ENCODE measurements around the gene OVOL2. TPM values are rescaled to one million over a fixed set of nuclear protein-coding genes. Genes with fewer than 3 reads are reported as not detected.
"Not testable (repeated sequence)": the region's sequence is repeated elsewhere in the genome, so short reads cannot be mapped to it uniquely, and the experiment has no call there.

The OVOL2 gene
- total RNA-seq, 4 donors from 2014 or later: 0.30 to 2.4 TPM; not detected in 2

- DNase-seq: no peak
- intact Hi-C loops (cut with DNase I; ENCODE audit: low total_unique reads): no loop called here
- Histone ChIP-seq H3K27me3 (no peaks in the 10 kb centered on the region), H3K9me3 (no peaks in the 10 kb centered on the region), H3K4me1 (no peaks in the 10 kb centered on the region), H3K36me3 (no peaks in the 10 kb centered on the region), H3K27ac (no peak overlapping the region), H3K4me3 (no peak overlapping the region)
- TF ChIP-seq, protein P1, sequence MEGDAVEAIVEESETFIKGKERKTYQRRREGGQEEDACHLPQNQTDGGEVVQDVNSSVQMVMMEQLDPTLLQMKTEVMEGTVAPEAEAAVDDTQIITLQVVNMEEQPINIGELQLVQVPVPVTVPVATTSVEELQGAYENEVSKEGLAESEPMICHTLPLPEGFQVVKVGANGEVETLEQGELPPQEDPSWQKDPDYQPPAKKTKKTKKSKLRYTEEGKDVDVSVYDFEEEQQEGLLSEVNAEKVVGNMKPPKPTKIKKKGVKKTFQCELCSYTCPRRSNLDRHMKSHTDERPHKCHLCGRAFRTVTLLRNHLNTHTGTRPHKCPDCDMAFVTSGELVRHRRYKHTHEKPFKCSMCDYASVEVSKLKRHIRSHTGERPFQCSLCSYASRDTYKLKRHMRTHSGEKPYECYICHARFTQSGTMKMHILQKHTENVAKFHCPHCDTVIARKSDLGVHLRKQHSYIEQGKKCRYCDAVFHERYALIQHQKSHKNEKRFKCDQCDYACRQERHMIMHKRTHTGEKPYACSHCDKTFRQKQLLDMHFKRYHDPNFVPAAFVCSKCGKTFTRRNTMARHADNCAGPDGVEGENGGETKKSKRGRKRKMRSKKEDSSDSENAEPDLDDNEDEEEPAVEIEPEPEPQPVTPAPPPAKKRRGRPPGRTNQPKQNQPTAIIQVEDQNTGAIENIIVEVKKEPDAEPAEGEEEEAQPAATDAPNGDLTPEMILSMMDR (IDR thresholded peaks at IDR 0.05): no peak
- TF ChIP-seq POLR2A (IDR thresholded peaks at IDR 0.05): no peak
Measured at GRCh38 chr20:18087054-18087453, 29.3 kb upstream of the OVOL2 start.

DNA sequence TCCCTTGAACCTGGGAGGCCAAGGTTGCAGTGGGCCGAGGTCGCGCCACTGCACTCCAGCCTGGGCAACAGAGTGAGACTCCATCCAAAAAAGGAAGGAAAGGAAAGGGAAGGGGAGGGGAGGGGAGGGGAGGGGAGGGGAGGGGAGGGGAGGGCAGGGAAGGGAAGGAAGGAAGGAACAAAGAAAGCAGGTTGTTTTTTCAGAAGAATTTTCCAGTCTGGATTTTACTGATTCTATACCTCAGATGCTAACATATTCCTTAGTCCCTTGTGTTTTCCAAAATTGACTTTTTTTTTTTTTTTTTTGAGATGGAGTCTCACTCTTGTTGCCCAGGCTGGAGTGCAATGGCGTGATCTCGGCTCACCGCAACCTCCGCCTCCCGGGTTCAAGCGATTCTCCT, 23.1 kb upstream of the OVOL2 start:
- H3K9me3 ChIP-seq; H3K27me3 ChIP-seq; H3K27ac ChIP-seq; H3K4me3 ChIP-seq; intact Hi-C loops (cut with DNase I; ENCODE audit: low total_unique reads); H3K4me1 ChIP-seq; H3K36me3 ChIP-seq; DNase-seq: not testable (repeated sequence)

- TF ChIP-seq POLR2A (IDR thresholded peaks at IDR 0.05): no peak
- TF ChIP-seq, protein P1 (IDR thresholded peaks at IDR 0.05): no peak
Measured at GRCh38 chr20:18079756-18080353, 22.1 kb upstream of the OVOL2 start.

GRCh38 chr20:18077157-18077556, 19.4 kb upstream of the OVOL2 start:
- DNase-seq: no peak
- no peaks in the 10 kb centered on the region for H3K4me1 ChIP-seq
- intact Hi-C loops (cut with DNase I; ENCODE audit: low total_unique reads): no loop called here
- H3K27ac ChIP-seq: no peak overlapping the region
- H3K36me3 ChIP-seq: no peaks in the 10 kb centered on the region
- H3K9me3 ChIP-seq: no peaks in the 10 kb centered on the region
- no peak overlapping the region for H3K4me3 ChIP-seq
- TF ChIP-seq POLR2A (IDR thresholded peaks at IDR 0.05): no peak
- TF ChIP-seq, protein P1 (IDR thresholded peaks at IDR 0.05): no peak
- no peaks in the 10 kb centered on the region for H3K27me3 ChIP-seq

More at GRCh38 chr20:18079756-18080353, 22.1 kb upstream of the OVOL2 start:
- Histone ChIP-seq H3K27ac (no peak overlapping the region), H3K27me3 (no peaks in the 10 kb centered on the region), H3K36me3 (no peaks in the 10 kb centered on the region), H3K4me1 (no peaks in the 10 kb centered on the region), H3K9me3 (no peaks in the 10 kb centered on the region), H3K4me3 (no peak overlapping the region)
- no peak for DNase-seq
- intact Hi-C loops (cut with DNase I; ENCODE audit: low total_unique reads): no loop called here

DNA sequence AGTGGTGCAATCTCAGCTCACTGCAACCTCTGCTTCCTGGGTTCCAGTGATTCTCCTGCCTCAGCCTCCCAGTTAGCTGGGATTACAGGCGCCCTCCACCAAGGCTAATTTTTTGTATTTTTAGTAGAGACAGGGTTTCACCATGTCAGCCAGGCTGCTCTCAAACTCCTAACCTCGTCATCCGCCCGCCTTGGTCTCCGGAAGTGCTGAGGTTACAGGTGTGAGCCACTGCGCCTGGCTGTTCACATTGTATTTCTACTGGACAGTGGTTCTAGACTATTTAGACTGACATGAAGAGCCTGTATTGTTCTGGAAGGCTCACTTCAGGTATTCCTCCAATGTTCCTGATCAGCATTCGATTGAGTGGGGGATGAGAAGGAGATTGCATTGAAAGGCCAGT, 14.8 kb upstream of the OVOL2 start:
- DNase-seq: no peak
- Histone ChIP-seq H3K9me3 (no peaks in the 10 kb centered on the region), H3K4me3 (no peak overlapping the region), H3K27me3 (no peaks in the 10 kb centered on the region), H3K4me1 (no peaks in the 10 kb centered on the region), H3K27ac (no peak overlapping the region), H3K36me3 (no peaks in the 10 kb centered on the region)
- intact Hi-C loops (cut with DNase I; ENCODE audit: low total_unique reads): no loop called here
- TF ChIP-seq POLR2A (IDR thresholded peaks at IDR 0.05): no peak
- TF ChIP-seq, protein P1 (IDR thresholded peaks at IDR 0.05): no peak

Measured in uterus (tissue), 4 donors.